Middle frontal gyrus (tissue), 1 donor: Measurements from ENCODE around the gene NT5E.
"Not testable (repeated sequence)": the region's sequence is repeated elsewhere in the genome, so short reads cannot be mapped to it uniquely, and the experiment has no call there.

Source experiments
- DNase-seq: peaks from one replicate; pipeline ENCODE4 v3.0.0-alpha.2; 2015; ENCODE audit warnings: low spot score; ENCODE audit errors: extremely low spot score

Gene NT5E

DNA sequence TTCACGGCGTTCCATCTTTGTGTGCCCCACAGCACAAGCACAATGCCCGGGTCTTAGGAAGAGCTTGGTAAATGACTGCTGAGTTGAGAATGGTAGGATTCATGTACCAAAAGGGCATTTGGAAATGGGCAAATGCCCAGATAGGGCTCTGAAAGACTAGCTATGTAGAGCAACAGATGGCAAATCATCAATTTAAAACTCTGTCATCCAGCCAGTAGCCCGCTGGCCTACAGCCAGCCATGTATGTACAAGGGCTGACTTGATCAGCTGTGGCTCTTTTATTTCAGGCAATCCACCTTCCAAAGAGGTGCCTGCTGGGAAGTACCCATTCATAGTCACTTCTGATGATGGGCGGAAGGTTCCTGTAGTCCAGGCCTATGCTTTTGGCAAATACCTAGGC, 35.1 kb downstream of the NT5E start:
- DNase-seq = no peak

DNA sequence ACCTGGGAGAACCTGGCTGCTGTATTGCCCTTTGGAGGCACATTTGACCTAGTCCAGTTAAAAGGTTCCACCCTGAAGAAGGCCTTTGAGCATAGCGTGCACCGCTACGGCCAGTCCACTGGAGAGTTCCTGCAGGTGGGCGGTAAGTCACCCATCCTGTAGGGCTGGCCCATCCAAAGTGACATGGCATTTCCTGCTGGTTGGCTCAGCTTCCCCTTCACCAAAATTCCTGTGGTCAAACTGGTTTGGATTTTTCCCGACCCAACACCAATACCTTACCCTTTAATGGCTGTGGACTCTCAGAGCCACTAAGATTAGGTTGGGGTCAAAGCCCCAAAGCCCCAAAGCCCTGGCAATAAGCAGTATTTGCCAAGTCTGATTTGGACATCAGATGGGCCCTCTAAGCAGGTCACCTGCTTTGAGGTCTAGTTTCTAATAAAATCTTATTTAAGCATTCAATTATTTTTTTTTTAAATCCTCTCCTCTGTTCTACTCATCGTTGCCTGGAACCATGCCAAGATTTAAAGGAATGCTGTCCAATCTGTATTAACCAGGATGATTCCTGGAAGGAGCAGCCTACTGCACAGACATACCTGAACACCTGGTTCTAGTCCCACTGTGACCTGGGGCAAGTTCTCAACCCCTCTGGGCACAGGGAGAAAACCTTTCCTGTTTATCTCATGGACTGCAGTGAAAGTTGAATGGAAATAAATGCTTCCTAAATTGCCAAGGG, 40.8 kb downstream of the NT5E start:
- DNase-seq = no peak

GRCh38 chr6:85493389-85493788, 43.5 kb downstream of the NT5E start:
- no peak for DNase-seq

DNA sequence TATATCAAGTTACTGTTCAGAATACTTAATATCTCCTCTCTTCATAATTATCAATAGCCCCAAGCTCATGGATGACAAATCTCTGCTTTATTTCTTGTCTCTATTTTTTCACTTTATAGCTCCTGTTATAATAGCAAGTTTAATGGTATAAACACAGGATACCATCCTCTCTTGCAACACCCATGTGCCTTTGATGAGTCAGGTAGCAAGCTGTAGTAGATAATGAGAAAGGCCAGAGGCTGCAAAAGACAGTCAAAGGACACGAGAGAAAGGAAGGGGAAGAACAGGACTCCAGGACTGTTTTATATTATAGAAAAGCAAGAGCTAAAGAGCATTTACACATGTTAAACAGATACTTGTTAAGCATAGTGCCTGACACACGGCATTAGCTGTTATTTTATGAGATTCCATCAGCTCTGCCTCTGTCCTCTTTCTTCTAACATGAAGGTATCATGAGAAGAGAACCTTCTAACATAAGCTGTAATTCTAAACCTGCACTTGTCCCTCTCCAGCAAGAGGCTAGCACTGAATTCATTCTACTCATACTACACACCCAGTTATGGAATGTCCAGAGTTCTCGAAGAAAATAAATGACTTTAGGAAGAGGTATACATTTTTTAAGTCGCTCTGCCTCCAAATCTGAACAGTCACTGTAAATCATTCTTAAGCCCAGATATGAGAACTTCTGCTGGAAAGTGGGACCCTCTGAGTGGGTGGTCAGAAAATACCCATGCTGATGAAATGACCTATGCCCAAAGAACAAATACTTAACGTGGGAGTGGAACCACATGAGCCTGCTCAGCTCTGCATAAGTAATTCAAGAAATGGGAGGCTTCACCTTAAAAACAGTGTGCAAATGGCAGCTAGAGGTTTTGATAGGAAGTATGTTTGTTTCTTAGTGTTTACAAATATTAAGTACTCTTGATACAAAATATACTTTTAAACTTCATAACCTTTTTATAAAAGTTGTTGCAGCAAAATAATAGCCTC, 45.0 kb downstream of the NT5E start:
- DNase-seq = no peak

DNA sequence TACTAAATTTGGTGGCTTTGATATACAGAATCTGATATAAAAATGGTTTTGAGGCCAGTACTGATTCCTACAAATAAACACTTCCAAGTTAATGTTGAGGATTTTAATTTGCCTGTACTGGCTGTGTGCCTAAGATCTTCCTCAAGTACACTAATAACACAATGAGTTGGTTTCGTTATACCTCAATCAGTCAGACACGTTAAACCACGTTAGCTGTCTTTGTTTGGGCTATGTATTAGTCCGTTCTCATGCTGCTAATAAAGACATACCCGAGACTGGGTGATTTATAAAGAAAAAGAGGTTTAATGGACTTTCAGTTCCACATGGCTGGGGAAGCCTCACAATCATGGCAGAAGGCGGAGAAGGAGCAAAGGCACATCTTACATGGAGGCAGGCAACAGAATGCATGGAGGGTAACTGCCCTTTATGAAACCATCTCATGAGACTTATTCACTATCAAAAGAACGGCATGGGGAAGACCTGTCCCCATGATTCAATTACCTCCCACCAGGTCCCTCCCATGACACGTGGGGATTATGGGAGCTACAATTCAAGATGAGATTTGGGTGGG, 46.2 kb downstream of the NT5E start:
- no peak for DNase-seq

GRCh38 chr6:85496856-85497255, 47.0 kb downstream of the NT5E start:
- no peak for DNase-seq

DNA sequence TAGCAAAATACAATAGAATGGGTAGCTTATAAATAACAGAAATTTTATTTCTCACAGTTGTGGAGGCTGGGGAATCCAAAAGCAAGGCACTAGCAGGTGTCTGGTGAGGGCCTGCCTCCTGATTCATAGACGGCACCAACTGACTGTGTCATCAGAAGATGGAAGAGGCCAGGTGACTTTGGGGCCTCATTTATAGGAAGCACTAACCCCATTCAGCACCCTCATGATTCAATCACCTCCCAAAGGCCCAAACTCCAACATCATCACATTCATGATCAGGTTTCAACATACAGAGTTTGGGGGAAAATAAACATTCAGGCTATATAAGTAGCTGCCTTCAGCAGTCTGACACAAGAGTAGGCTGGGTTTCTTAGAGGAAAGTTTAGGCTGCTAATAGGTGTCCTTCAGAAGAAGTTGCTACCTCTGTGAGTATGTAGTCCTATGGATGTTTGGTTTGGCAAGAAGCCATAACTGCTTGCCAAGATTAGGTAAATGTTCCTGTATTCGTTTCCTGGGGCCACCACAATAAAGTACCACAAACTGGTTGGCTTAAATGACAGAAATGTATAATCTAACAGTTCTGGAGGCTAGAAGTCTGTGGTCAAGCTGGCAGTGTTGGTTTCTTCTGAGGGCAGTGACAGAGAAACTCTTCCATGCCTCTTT, 48.8 kb downstream of the NT5E start:
- no peak for DNase-seq

GRCh38 chr6:85506441-85507093, 56.7 kb downstream of the NT5E start:
- DNase-seq = no peak

- no peak for DNase-seq
Observed at GRCh38 chr6:85516168-85516567, 66.3 kb downstream of the NT5E start.

GRCh38 chr6:85524281-85524680, 74.4 kb downstream of the NT5E start:
- DNase-seq = not testable (repeated sequence)

- peak; percentile 13 for DNase-seq
Observed at GRCh38 chr6:85537055-85537494, 87.2 kb downstream of the NT5E start.

DNA sequence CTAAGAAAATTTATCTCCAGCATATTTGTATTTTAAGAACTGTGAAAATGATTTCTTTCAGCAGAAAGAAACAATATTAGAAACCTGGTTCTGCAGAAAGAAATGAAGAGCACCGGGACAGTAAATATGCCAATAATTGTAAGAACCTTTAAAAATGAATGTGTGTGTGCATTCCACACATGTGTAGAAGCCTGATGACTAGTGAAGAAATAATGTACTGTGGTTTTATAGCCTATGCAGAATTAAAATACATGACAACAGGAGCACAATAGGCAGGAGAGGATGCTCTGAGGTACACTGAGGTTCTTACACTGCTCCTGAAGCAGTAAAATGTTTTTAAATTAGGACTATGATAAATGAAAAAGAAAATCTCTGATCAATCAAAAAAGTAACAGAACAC, 94.9 kb downstream of the NT5E start:
- DNase-seq = no peak
